Motor neuron (in vitro differentiated cells): ENCODE measurements around the gene TRMT2A. TPM values are rescaled to one million over a fixed set of nuclear protein-coding genes. Genes with fewer than 3 reads are reported as not detected.

ENCODE experiments used
- ATAC-seq, 8 experiments: fragments of 200-7000 bp; cut with Tn5 transposase; replicated peaks in 6 of 8; 2 replicates each; pipeline ENCODE4 v1.8.0; 2021; ENCODE audit warnings: mild to moderate bottlenecking in 8 of 8, moderate library complexity in 8 of 8
- H3K27ac ChIP-seq, 2 donors: fragments of 250-450 bp; sonication (Bioruptor Pico); 2 replicates each; pipeline ENCODE4 v1.9.0; 2021; ENCODE audit warnings: antibody characterized with exemption in 2 of 2, mild to moderate bottlenecking in 2 of 2, moderate library complexity in 1 of 2
- H3K4me1 ChIP-seq, 2 donors: fragments of 250-450 bp; sonication (Bioruptor Pico); replicated peaks in 1 of 2; 2 replicates each; pipeline ENCODE4 v1.6.1; 2021; ENCODE audit warnings: antibody characterized with exemption in 2 of 2, mild to moderate bottlenecking in 2 of 2, moderate library complexity in 1 of 2
- H3K4me3 ChIP-seq, 5 donors: fragments of 250-450 bp; sonication (Bioruptor Pico); 2 replicates each; pipeline ENCODE4 v1.9.0; 2021; ENCODE audit warnings: antibody characterized with exemption in 5 of 5, mild to moderate bottlenecking in 5 of 5, moderate library complexity in 4 of 5
- WGBS, 10 experiments: fragments of 450-650 bp; shearing (Covaris generic); methylation state at CpG; one replicate each; pipeline ENCODE4 v1.0.0; 2022; 5-methylcytosine and 5-hydroxymethylcytosine counted together
- in situ Hi-C, 9 experiments: fragments of 400-800 bp; cut with MboI; loops; one replicate each; pipeline ENCODE4 v1.15.0; 2021; ENCODE audit warnings: low sequenced_read_pairs in 9 of 9, low pct_unique_long_range_greater_than_20kb in 2 of 9; ENCODE audit not compliant: unreplicated experiment in 9 of 9
- total RNA-seq, 8 experiments: library from RNA; unstranded; fragments of 300-600 nt; gene quantifications; 2 replicates each; pipeline versions ENCODE4 v1.2.3 to v1.2.4, GENCODE V29; 2022

The TRMT2A gene
- total RNA-seq, 8 experiments from 2014 or later, result 25.7 to 71.2 (median 50.0) TPM

GRCh38 chr22:20123366-20124082 is 6.5 kb upstream of the TRMT2A start:
- Histone ChIP-seq H3K4me1 (peaks cover 8% of the 10 kb centered on the region in 2 donors), H3K27ac (no peak overlapping the region), H3K4me3 (no peak overlapping the region)
- no peak for ATAC-seq
- in situ Hi-C loops, result no loop called here
- 83 to 100% (median 100%) methylated on average over 1 to 3 of the region's 13 CpGs; no CpG with 5 or more reads in 7 of the 10 experiments for WGBS, 10 experiments

- no peak overlapping the region for H3K4me3 ChIP-seq
- WGBS, 10 experiments, result 92 to 100% (median 94%) methylated on average over 2 to 15 of the region's 22 CpGs; no CpG with 5 or more reads in 3 of the 10 experiments
- no peak for ATAC-seq
Measured at GRCh38 chr22:20121856-20122415, 4.9 kb upstream of the TRMT2A start.

GRCh38 chr22:20118300-20119020 is 1.4 kb upstream of the TRMT2A start:
- no peak for ATAC-seq
- Histone ChIP-seq H3K4me1 (peaks cover 16 to 17% of the 10 kb centered on the region in 2 donors), H3K27ac (peak overlapping the region; percentile 71 to 95), H3K4me3 (peak overlapping the region; percentile 53 to 74 (median 73))
- in situ Hi-C loops, result no loop called here
- WGBS, 10 experiments, result 0 to 5% (median 2%) methylated on average over 1 to 8 of the region's 8 CpGs; no CpG with 5 or more reads in 3 of the 10 experiments

More at GRCh38 chr22:20121856-20122415, 4.9 kb upstream of the TRMT2A start:
- Histone ChIP-seq H3K4me1 (peaks cover 9 to 10% of the 10 kb centered on the region in 2 donors), H3K27ac (no peak overlapping the region)
- in situ Hi-C loops, result no loop called here

- Histone ChIP-seq H3K27ac (peak overlapping the region; percentile 71 to 95), H3K4me3 (peak overlapping the region; percentile 53 to 74 (median 73)), H3K4me1 (peaks cover 16 to 17% of the 10 kb centered on the region in 2 donors)
- in situ Hi-C loops, result no loop called here
- WGBS, 10 experiments, result 0% methylated on average over 1 to 12 of the region's 66 CpGs; no CpG with 5 or more reads in 3 of the 10 experiments
- peak; percentile 20 to 47 (median 36) for ATAC-seq
Measured at GRCh38 chr22:20117633-20118299, 740 bp upstream of the TRMT2A start.

- Histone ChIP-seq H3K27ac (peak overlapping the region; percentile 89 to 95), H3K4me3 (peak overlapping the region; percentile 69 to 74 (median 73)), H3K4me1 (peaks cover 16 to 17% of the 10 kb centered on the region in 2 donors)
- in situ Hi-C loops, result no loop called here
- 26% methylated on average over 9 of the region's 27 CpGs; no CpG with 5 or more reads in 9 of the 10 experiments for WGBS, 10 experiments
- peak in 4 of 8 experiments; percentile 9 to 35 (median 15) for ATAC-seq
Measured at GRCh38 chr22:20116376-20116950, 563 bp downstream of the TRMT2A start.

GRCh38 chr22:20115691-20116375 is 1.2 kb downstream of the TRMT2A start, which contains the start of gene RANBP1:
Gene RANBP1 (plus strand): TSS chr22:20116104. CDS start chr22:20116185, 81 bp downstream.
- H3K27ac ChIP-seq, result peak within 1 kb of the TSS; percentile 89 to 95
- in situ Hi-C loops, result no loop called here
- peak within 1 kb of the TSS; percentile 69 to 74 (median 73) for H3K4me3 ChIP-seq
- ATAC-seq, result no peak
- H3K4me1 ChIP-seq, result peaks cover 16 to 17% of the 10 kb centered on the region in 2 donors
- 60 to 90% (median 80%) methylated on average over 1 to 14 of the region's 30 CpGs; no CpG with 5 or more reads in 5 of the 10 experiments for WGBS, 10 experiments

- Histone ChIP-seq H3K4me3 (no peak overlapping the region), H3K27ac (peak overlapping the region in 1 of 2 donors; percentile 95), H3K4me1 (peaks cover 16 to 17% of the 10 kb centered on the region in 2 donors)
- 79 to 100% (median 93%) methylated on average over 2 to 16 of the region's 36 CpGs; no CpG with 5 or more reads in 3 of the 10 experiments for WGBS, 10 experiments
- in situ Hi-C loops, result no loop called here
- ATAC-seq, result no peak
Measured at GRCh38 chr22:20114506-20115475, 2.2 kb downstream of the TRMT2A start.

- H3K4me3 ChIP-seq, result no peak overlapping the region
- peaks cover 10 to 11% of the 10 kb centered on the region in 2 donors for H3K4me1 ChIP-seq
- peak overlapping the region in 1 of 2 donors; percentile 8 for H3K27ac ChIP-seq
- in situ Hi-C loops, result no loop called here
- WGBS, 10 experiments, result 76 to 100% (median 90%) methylated on average over 1 to 5 of the region's 19 CpGs; no CpG with 5 or more reads in 7 of the 10 experiments
- ATAC-seq, result no peak
Measured at GRCh38 chr22:20113551-20114310, 3.3 kb downstream of the TRMT2A start.

GRCh38 chr22:20112623-20113511 is 4.2 kb downstream of the TRMT2A start:
- Histone ChIP-seq H3K4me1 (peaks cover 6 to 7% of the 10 kb centered on the region in 2 donors), H3K27ac (peak overlapping the region in 1 of 2 donors; percentile 49), H3K4me3 (no peak overlapping the region)
- no peak for ATAC-seq
- 80 to 100% (median 92%) methylated on average over 1 to 10 of the region's 26 CpGs; no CpG with 5 or more reads in 7 of the 10 experiments for WGBS, 10 experiments
- in situ Hi-C loops, result no loop called here
